HepG2 (cell line): ENCODE results near the gene TRAPPC5. TPM values are rescaled to one million over a fixed set of nuclear protein-coding genes. Genes with fewer than 3 reads are reported as not detected.

Source experiments
- ATAC-seq: fragments of 200-7000 bp; cut with Tn5 transposase; 3 replicates; pipeline ENCODE4 v1.9.1; 2020; ENCODE audit warnings: mild to moderate bottlenecking, moderate library complexity
- BruUV-seq: library from RNA; stranded (reverse); fragments of 400-500 nt; replicated peaks from 2 replicates; lab custom pipeline; 2021; lab: Mats Ljungman, UMichigan
- CTCF ChIA-PET: fragments of 300-600 bp; formaldehyde crosslinking; extraction: SDS; loops from one replicate; lab custom pipeline; 2021; ENCODE audit warnings: low total read pairs, inconsistent platforms, low intra/inter-chr PET ratio; lab: Yijun Ruan, JAX
- POLR2A ChIA-PET: fragments of 350-600 bp; sonication (Branson Sonifier 250); formaldehyde crosslinking; loops from one replicate; lab custom pipeline; 2020; ENCODE audit warnings: antibody characterized with exemption, inconsistent platforms; lab: Yijun Ruan, JAX
- DNase-seq: peaks from one replicate; pipeline ENCODE4 v3.0.0-alpha.2; 2015; ENCODE audit warnings: low spot score
- FAIRE-seq: peaks from 3 replicates; lab custom pipeline; 2011; peaks lifted over from hg19 to GRCh38; lab: Jason Lieb, UNC
- H2AFZ ChIP-seq: one replicate; pipeline ENCODE4 v1.6.1; 2011; ENCODE audit warnings: low read length, inconsistent platforms
- H3K27ac ChIP-seq: fragments of 300-600 bp; 3 replicates; pipeline ENCODE4 v1.8.0; 2011; ENCODE audit warnings: mixed run types, mild to moderate bottlenecking, mixed read lengths, low read length, inconsistent platforms; ENCODE audit not compliant: insufficient read depth; ENCODE audit errors: extremely low read length
- H3K27me3 ChIP-seq, 2 experiments: fragments of 200-600 bp in 1 of 2; 2 replicates in 1 of 2; 3 replicates in 1 of 2; pipeline versions ENCODE4 v1.6.0 to v1.8.0; 2011; ENCODE audit warnings: low read length in 2 of 2, mild to moderate bottlenecking in 2 of 2, moderate library complexity in 2 of 2, inconsistent platforms in 1 of 2; ENCODE audit not compliant: insufficient read depth in 2 of 2, control insufficient read depth in 1 of 2
- H3K36me3 ChIP-seq, 2 experiments: fragments of 200-600 bp in 1 of 2; replicated peaks in 1 of 2; 2 replicates in 1 of 2; 3 replicates in 1 of 2; pipeline versions ENCODE4 v1.5.1 to v1.8.0; 2011; ENCODE audit warnings: low read length in 2 of 2, inconsistent platforms in 1 of 2; ENCODE audit not compliant: insufficient read depth in 2 of 2, control insufficient read depth in 1 of 2
- H3K4me1 ChIP-seq: 2 replicates; pipeline ENCODE4 v1.5.1; 2012; ENCODE audit warnings: low read length, inconsistent platforms; ENCODE audit not compliant: insufficient read depth
- H3K4me2 ChIP-seq: 2 replicates; pipeline ENCODE4 v1.6.0; 2011; ENCODE audit warnings: low read depth, low read length, inconsistent platforms
- H3K4me3 ChIP-seq, 3 experiments: fragments of 200-600 bp in 1 of 3; sonication (generic), shearing (Covaris generic) in 1 of 3; replicated peaks in 1 of 3; 2 replicates each; pipeline ENCODE4 v1.5.1; 2011 to 2016; ENCODE audit warnings: low read length in 3 of 3, inconsistent platforms in 2 of 3, low read depth in 2 of 3, mild to moderate bottlenecking in 2 of 3, control low read depth in 1 of 3, mixed read lengths in 1 of 3; ENCODE audit not compliant: insufficient read depth in 1 of 3
- H3K79me2 ChIP-seq: one replicate; pipeline ENCODE4 v1.6.1; 2011; ENCODE audit warnings: low read length, inconsistent platforms; ENCODE audit not compliant: insufficient read depth
- H3K9ac ChIP-seq: 2 replicates; pipeline ENCODE4 v1.6.0; 2011; ENCODE audit warnings: mild to moderate bottlenecking, low read depth, low read length, inconsistent platforms; ENCODE audit not compliant: insufficient read depth
- H3K9me3 ChIP-seq: 2 replicates; pipeline ENCODE4 v1.5.1; 2012; ENCODE audit warnings: mild to moderate bottlenecking, low read length
- H4K20me1 ChIP-seq: 2 replicates; pipeline ENCODE4 v1.6.0; 2011; ENCODE audit warnings: inconsistent platforms, mild to moderate bottlenecking, low read length, moderate library complexity; ENCODE audit not compliant: insufficient read depth
- CHD2 ChIP-seq: IDR thresholded peaks from 2 replicates; pipeline ENCODE4 v1.6.1; 2011; ENCODE audit warnings: low read depth, low read length, improper control_type of control experiment
- DMAP1 ChIP-seq: IDR thresholded peaks from 2 replicates; pipeline ENCODE4 v1.6.1; 2016
- EED ChIP-seq: sonication (generic); formaldehyde crosslinking; IDR thresholded peaks from 2 replicates; pipeline ENCODE4 v1.5.0; 2020; ENCODE audit warnings: mild to moderate bottlenecking, missing genetic modification reagents
- IKZF4 ChIP-seq: sonication (generic); formaldehyde crosslinking; IDR thresholded peaks from 2 replicates; pipeline ENCODE4 v1.5.1; 2020; ENCODE audit warnings: borderline replicate concordance, mild to moderate bottlenecking, low read depth, missing genetic modification reagents; ENCODE audit errors: not compliant biosample characterization
- KLF9 ChIP-seq: IDR thresholded peaks from 2 replicates; pipeline ENCODE4 v1.6.1; 2016; ENCODE audit warnings: low read depth
- NFATC3 ChIP-seq: sonication (generic); formaldehyde crosslinking; IDR thresholded peaks from 2 replicates; pipeline ENCODE4 v1.5.1; 2020; ENCODE audit warnings: mild to moderate bottlenecking, missing genetic modification reagents
- PBX3 ChIP-seq: sonication (generic); formaldehyde crosslinking; IDR thresholded peaks from 2 replicates; pipeline ENCODE4 v1.8.1; 2023; ENCODE audit warnings: missing genetic modification reagents, inconsistent platforms, borderline replicate concordance
- POLR2A ChIP-seq, 2 experiments: IDR thresholded peaks; 2 replicates each; pipeline ENCODE4 v1.6.1; 2011; ENCODE audit warnings: low read depth in 2 of 2, low read length in 2 of 2, mild to moderate bottlenecking in 1 of 2, moderate library complexity in 1 of 2; ENCODE audit not compliant: insufficient read depth in 1 of 2
- SP140L ChIP-seq: sonication (generic); formaldehyde crosslinking; IDR thresholded peaks from 2 replicates; pipeline ENCODE4 v1.4.0; 2020; ENCODE audit warnings: missing genetic modification reagents, borderline replicate concordance
- ZBTB10 ChIP-seq: sonication (generic); formaldehyde crosslinking; IDR thresholded peaks from 2 replicates; pipeline ENCODE4 v1.4.0; 2020; ENCODE audit warnings: missing genetic modification reagents, borderline replicate concordance
- ZNF18 ChIP-seq: sonication (generic); formaldehyde crosslinking; IDR thresholded peaks from 2 replicates; pipeline ENCODE4 v1.8.0; 2022; ENCODE audit warnings: mild to moderate bottlenecking, missing genetic modification reagents; ENCODE audit not compliant: insufficient replicate concordance
- ZNF281 ChIP-seq: sonication (generic); formaldehyde crosslinking; IDR thresholded peaks from 2 replicates; pipeline ENCODE4 v1.4.0; 2020; ENCODE audit warnings: missing genetic modification reagents, borderline replicate concordance
- ZNF556 ChIP-seq: sonication (generic); formaldehyde crosslinking; IDR thresholded peaks from 2 replicates; pipeline ENCODE4 v1.4.0; 2020; ENCODE audit warnings: mild to moderate bottlenecking, missing genetic modification reagents, borderline replicate concordance
- ZNF563 ChIP-seq: sonication (generic); formaldehyde crosslinking; IDR thresholded peaks from 2 replicates; pipeline ENCODE4 v1.8.0; 2022; ENCODE audit warnings: mild to moderate bottlenecking, moderate library complexity, missing genetic modification reagents
- WGBS: methylation state at CpG from one replicate; pipeline ENCODE4 v1.1.6; 2017; ENCODE audit warnings: low lambda C conversion rate; 5-methylcytosine and 5-hydroxymethylcytosine counted together
- in situ Hi-C: cut with HindIII; loops from 2 replicates; pipeline ENCODE4 v1.10.0; 2017; ENCODE audit warnings: low pct_unique_long_range_greater_than_20kb; ENCODE audit not compliant: extremely low pct_ligation_motif_present
- intact Hi-C: fragments of 100-400 bp; cut with micrococcal nuclease; formaldehyde crosslinking; loops from one replicate; pipeline ENCODE4 v1.10.0; 2022; ENCODE audit not compliant: unreplicated experiment
- polyA plus RNA-seq, 8 experiments: library from polyadenylated mRNA; depleted of rRNA in 3 of 8; stranded (reverse) in 7 of 8; unstranded in 1 of 8; fragments of >200 nt; fragmentation: Illumina TruSeq in 4 of 8; extraction: Trizol in 4 of 8; gene quantifications; 2 replicates each; pipeline versions ENCODE4 v1.2.1 to v1.2.3, GENCODE V29; 2011 to 2016; ENCODE audit warnings: low read depth in 4 of 8, missing spikeins in 1 of 8, mixed read lengths in 1 of 8; ENCODE audit not compliant: insufficient read depth in 1 of 8
- total RNA-seq, 5 experiments: library from RNA; depleted of rRNA; stranded (reverse); fragments of >200 nt; fragmentation: Illumina TruSeq; extraction: Trizol; gene quantifications; 2 replicates each; pipeline ENCODE4 v1.2.3, GENCODE V29; 2016; ENCODE audit warnings: low read depth in 1 of 5

The TRAPPC5 gene
- total and polyA plus RNA-seq, 2 of the 13 experiments (the other 11 are each of a cell fraction or from before 2014, with no cell fraction given) = 38.5 to 78.7 TPM

GRCh38 chr19:7637374-7638256 lies 43.0 kb upstream of the TRAPPC5 start:
- TSS peak; percentile 48 for BruUV-seq
- Histone ChIP-seq H3K27me3 (no peaks in the 10 kb centered on the region; a peak in 1 of 5 replicates), H3K4me2 (peak overlapping the region; percentile 78), H3K4me3 (peak overlapping the region; percentile 93 to 96 (median 95)), H3K27ac (peak overlapping the region; percentile 61), H3K4me1 (peaks cover 23% of the 10 kb centered on the region), H4K20me1 (no peaks in the 10 kb centered on the region; the same call in 1 of the 2 replicates), H3K9ac (peak overlapping the region; percentile 85), H2AFZ (no peak overlapping the region), H3K9me3 (no peaks in the 10 kb centered on the region), H3K36me3 (no peaks in the 10 kb centered on the region; a peak in 1 of 5 replicates), H3K79me2 (peaks cover 7% of the 10 kb centered on the region)
- ATAC-seq (peak; percentile 31), DNase-seq (no peak), FAIRE-seq (no peak)
- POLR2A ChIA-PET = interaction anchor here (0.7 to 1.5 kb wide), 3 partner anchors 15 to 43 kb away, joined by 4 to 12 read pairs (median 7); partner anchors contain the start of genes CAMSAP3 and TRAPPC5
- 53% methylated on average over 15 of the region's 30 CpGs for WGBS
- intact Hi-C loops (no loop called here), in situ Hi-C loops (no loop called here)
- CTCF ChIA-PET = no interaction called here
- no peak for TF ChIP-seq KLF9 (CRISPR knock-in tag)
- no peak for TF ChIP-seq ZBTB10 (CRISPR knock-in tag)
- no peak for TF ChIP-seq IKZF4 (CRISPR knock-in tag)
- no peak for TF ChIP-seq ZNF18 (CRISPR knock-in tag)
- TF ChIP-seq ZNF563 (CRISPR knock-in tag) = no peak
- TF ChIP-seq DMAP1 (CRISPR knock-in tag) = 0 out of 2 replicates have a peak, but pooled peaks have one; percentile 22
- TF ChIP-seq EED = 0 out of 2 replicates have a peak, but pooled peaks have one; percentile 4
- TF ChIP-seq SP140L (CRISPR knock-in tag) = no peak
- TF ChIP-seq ZNF556 (CRISPR knock-in tag) = no peak
- no peak for TF ChIP-seq NFATC3 (CRISPR knock-in tag)
- no peak for TF ChIP-seq PBX3 (CRISPR knock-in tag)
- TF ChIP-seq CHD2 = no peak
- TF ChIP-seq ZNF281 (CRISPR knock-in tag) = 0 out of 2 replicates have a peak, but pooled peaks have one; percentile 31
- TF ChIP-seq POLR2A (IDR thresholded peaks at IDR 0.05; ENCODE audit: insufficient read depth in 1 of 2, low read depth in 2 of 2, low read length in 2 of 2) = 0 out of 4 replicates have a peak, but pooled peaks of 1 of the 2 experiments have one; percentile 3
